Activated CD4-positive, alpha-beta T cell treated with anti-CD3 and anti-CD28 coated beads for 48 hours (primary cell): Measurements from ENCODE around the gene ARCN1.
"Not testable (repeated sequence)": the region's sequence is repeated elsewhere in the genome, so short reads cannot be mapped to it uniquely, and the experiment has no call there.

Experiments
- DNase-seq: peaks from one replicate; pipeline ENCODE4 v3.0.0-alpha.2; 2020

ARCN1 gene

GRCh38 chr11:118545533-118545932 lies 26.7 kb upstream of the ARCN1 start:
- no peak for DNase-seq

- DNase-seq = no peak
These were observed 25.1 kb upstream of the ARCN1 start for GRCh38 chr11:118547132-118547531.

GRCh38 chr11:118552341-118552740 lies 19.9 kb upstream of the ARCN1 start:
- no peak for DNase-seq

- no peak for DNase-seq
These were observed 11.4 kb upstream of the ARCN1 start for GRCh38 chr11:118560806-118561205.

- no peak for DNase-seq
These were observed 7.2 kb upstream of the ARCN1 start for GRCh38 chr11:118565051-118565450.

- no peak for DNase-seq
These were observed 2.5 kb upstream of the ARCN1 start for GRCh38 chr11:118569670-118570069.

- DNase-seq = no peak
These were observed 1.4 kb upstream of the ARCN1 start for GRCh38 chr11:118570787-118571186.

GRCh38 chr11:118571701-118572060 lies 528 bp upstream of the ARCN1 start:
- peak; percentile 31 for DNase-seq

GRCh38 chr11:118572981-118573550 lies 857 bp downstream of the ARCN1 start:
- DNase-seq = peak; percentile 35

GRCh38 chr11:118574636-118575035 lies 2.4 kb downstream of the ARCN1 start:
- no peak for DNase-seq

- not testable (repeated sequence) for DNase-seq
These were observed 5.8 kb downstream of the ARCN1 start for GRCh38 chr11:118577995-118578394.

GRCh38 chr11:118581057-118581456 lies 8.8 kb downstream of the ARCN1 start:
- DNase-seq = no peak

- DNase-seq = no peak
These were observed 15.7 kb downstream of the ARCN1 start for GRCh38 chr11:118587952-118588351.

- DNase-seq = no peak
These were observed 20.6 kb downstream of the ARCN1 start for GRCh38 chr11:118592616-118593367.

GRCh38 chr11:118594984-118595383 lies 22.8 kb downstream of the ARCN1 start:
- not testable (repeated sequence) for DNase-seq

GRCh38 chr11:118596224-118597146 lies 24.3 kb downstream of the ARCN1 start:
- DNase-seq = no peak

GRCh38 chr11:118597556-118597955 lies 25.3 kb downstream of the ARCN1 start:
- no peak for DNase-seq

GRCh38 chr11:118602331-118602730 lies 30.1 kb downstream of the ARCN1 start:
- DNase-seq = no peak

- not testable (repeated sequence) for DNase-seq
These were observed 31.5 kb downstream of the ARCN1 start for GRCh38 chr11:118603709-118604108.

GRCh38 chr11:118604566-118604965 lies 32.4 kb downstream of the ARCN1 start:
- no peak for DNase-seq

- no peak for DNase-seq
These were observed 33.1 kb downstream of the ARCN1 start for GRCh38 chr11:118605116-118605867.

GRCh38 chr11:118606157-118606843 lies 34.1 kb downstream of the ARCN1 start:
- DNase-seq = no peak
